WTC11 (cell line): ENCODE measurements around the gene FES. TPM values are rescaled to one million over a fixed set of nuclear protein-coding genes. Genes with fewer than 3 reads are reported as not detected.

Experiments
- ATF3 ChIP-seq: sonication (generic); formaldehyde crosslinking; conservative IDR thresholded peaks from 2 replicates; pipeline ENCODE4 v1.8.1; 2022; ENCODE audit warnings: mild to moderate bottlenecking, missing genetic modification reagents
- CREB1 ChIP-seq: sonication (generic); formaldehyde crosslinking; IDR thresholded peaks from 2 replicates; pipeline ENCODE4 v1.8.0; 2023; ENCODE audit warnings: mild to moderate bottlenecking, missing genetic modification reagents
- IRF1 ChIP-seq: sonication (generic); formaldehyde crosslinking; IDR thresholded peaks from 2 replicates; pipeline ENCODE4 v1.8.0; 2023; ENCODE audit warnings: missing genetic modification reagents
- IRF2 ChIP-seq: sonication (generic); formaldehyde crosslinking; IDR thresholded peaks from 2 replicates; pipeline ENCODE4 v1.8.0; 2022; ENCODE audit warnings: low read depth, missing genetic modification reagents, borderline replicate concordance
- JUN ChIP-seq: sonication (generic); formaldehyde crosslinking; IDR thresholded peaks from 2 replicates; pipeline ENCODE4 v1.8.0; 2023; ENCODE audit warnings: mild to moderate bottlenecking, missing genetic modification reagents
- NFE2L1 ChIP-seq: sonication (generic); formaldehyde crosslinking; IDR thresholded peaks from 2 replicates; pipeline ENCODE4 v1.8.1; 2023; ENCODE audit warnings: missing genetic modification reagents
- SMAD4 ChIP-seq: sonication (generic); formaldehyde crosslinking; IDR thresholded peaks from 2 replicates; pipeline ENCODE4 v1.8.0; 2022; ENCODE audit warnings: mild to moderate bottlenecking, missing genetic modification reagents
- TCF7 ChIP-seq: sonication (generic); formaldehyde crosslinking; IDR thresholded peaks from 2 replicates; pipeline ENCODE4 v1.8.0; 2022; ENCODE audit warnings: mild to moderate bottlenecking, low read depth, missing genetic modification reagents, moderate library complexity
- ZNF219 ChIP-seq: sonication (generic); formaldehyde crosslinking; IDR thresholded peaks from 2 replicates; pipeline ENCODE4 v1.8.0; 2023; ENCODE audit warnings: missing genetic modification reagents, mild to moderate bottlenecking, borderline replicate concordance
- ZNF423 ChIP-seq: fragments of 250-450 bp; sonication (Bioruptor Pico); IDR thresholded peaks from 2 replicates; pipeline ENCODE4 v2.1.2; 2022; ENCODE audit warnings: mild to moderate bottlenecking, moderate library complexity
- ZNF671 ChIP-seq: fragments of 250-450 bp; sonication (Bioruptor Pico); IDR thresholded peaks from 2 replicates; pipeline ENCODE4 v1.8.0; 2021; ENCODE audit warnings: mild to moderate bottlenecking
- total RNA-seq: library from RNA; stranded (reverse); gene quantifications from 3 replicates; pipeline ENCODE4 v1.2.3, GENCODE V29; 2021
- TF ChIP-seq, protein P1 (sequence below): sonication (generic); formaldehyde crosslinking; IDR thresholded peaks from 2 replicates; pipeline ENCODE4 v1.8.1; 2022; ENCODE audit warnings: low read depth, missing genetic modification reagents, borderline replicate concordance
- TF ChIP-seq, protein P2 (sequence below): sonication (generic); formaldehyde crosslinking; IDR thresholded peaks from 2 replicates; pipeline ENCODE4 v1.8.1; 2022; ENCODE audit warnings: low read depth, mild to moderate bottlenecking, moderate library complexity, missing genetic modification reagents, borderline replicate concordance
- TF ChIP-seq, protein P3 (sequence below): sonication (generic); formaldehyde crosslinking; IDR thresholded peaks from 2 replicates; pipeline ENCODE4 v1.8.1; 2023; ENCODE audit warnings: mild to moderate bottlenecking, moderate library complexity, missing genetic modification reagents
- TF ChIP-seq, protein P4 (sequence below): sonication (generic); formaldehyde crosslinking; IDR thresholded peaks from 2 replicates; pipeline ENCODE4 v1.8.0; 2022; ENCODE audit warnings: mild to moderate bottlenecking, missing genetic modification reagents
- TF ChIP-seq, protein P5 (sequence below): sonication (generic); formaldehyde crosslinking; IDR thresholded peaks from 2 replicates; pipeline ENCODE4 v1.8.0; 2023; ENCODE audit warnings: mild to moderate bottlenecking, missing genetic modification reagents
- TF ChIP-seq, protein P6 (sequence below): sonication (generic); formaldehyde crosslinking; IDR thresholded peaks from 2 replicates; pipeline ENCODE4 v1.8.1; 2022; ENCODE audit warnings: missing genetic modification reagents, borderline replicate concordance
- TF ChIP-seq, protein P7 (sequence below): sonication (generic); formaldehyde crosslinking; IDR thresholded peaks from 2 replicates; pipeline ENCODE4 v1.8.0; 2022; ENCODE audit warnings: mild to moderate bottlenecking, missing genetic modification reagents
- TF ChIP-seq, protein P8 (sequence below): sonication (generic); formaldehyde crosslinking; IDR thresholded peaks from 2 replicates; pipeline ENCODE4 v1.8.1; 2023; ENCODE audit warnings: mild to moderate bottlenecking, missing genetic modification reagents
- TF ChIP-seq, protein P9 (sequence below): fragments of 200-600 bp; IDR thresholded peaks from 2 replicates; pipeline ENCODE4 v1.8.0; 2022; ENCODE audit warnings: antibody characterized with exemption

Gene FES
- total RNA-seq, 1 experiment from 2014 or later = 10.0 TPM

DNA sequence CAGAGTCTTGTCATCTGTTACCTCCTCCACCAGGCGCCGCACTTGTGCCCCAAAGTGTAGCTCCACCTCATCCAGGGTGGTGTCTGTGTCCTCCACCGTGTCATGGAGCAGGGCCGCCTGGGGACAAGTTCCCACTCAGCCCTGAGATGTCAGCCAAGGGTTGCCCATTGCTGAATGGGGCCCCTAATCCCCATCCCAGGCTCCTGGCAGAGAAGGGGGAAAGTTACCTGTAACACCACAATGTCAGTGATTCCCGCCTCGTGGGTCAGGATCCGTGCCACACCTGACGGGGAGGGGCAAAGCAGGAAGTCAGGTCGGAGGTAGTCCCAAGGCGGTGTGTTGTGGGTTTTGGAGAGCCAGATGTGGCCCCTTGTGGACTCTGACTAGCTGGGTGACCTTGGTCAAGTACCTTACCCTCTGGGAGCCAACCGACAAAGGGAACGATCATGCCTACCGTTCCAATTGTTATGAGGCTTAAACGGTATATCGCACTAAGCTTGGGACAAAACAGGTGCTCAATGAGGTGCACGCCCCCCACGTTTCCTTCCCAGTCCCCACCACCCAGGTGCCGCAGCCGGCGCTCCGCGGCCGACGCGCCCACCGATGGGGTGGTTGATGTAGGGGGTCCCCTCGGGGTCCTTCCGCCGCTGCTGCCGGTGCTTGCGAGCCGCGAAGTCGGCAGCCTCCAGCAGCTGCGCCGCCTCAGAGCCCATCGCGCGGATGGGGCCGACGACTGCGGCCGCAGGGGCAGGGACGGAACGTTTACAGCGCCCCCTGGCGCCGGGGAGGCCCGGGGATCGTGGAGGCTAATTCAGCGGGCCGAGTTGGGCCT, 47.7 kb downstream of the FES start, which contains the start of gene HDDC3 (continued):
- TF ChIP-seq, protein P1, sequence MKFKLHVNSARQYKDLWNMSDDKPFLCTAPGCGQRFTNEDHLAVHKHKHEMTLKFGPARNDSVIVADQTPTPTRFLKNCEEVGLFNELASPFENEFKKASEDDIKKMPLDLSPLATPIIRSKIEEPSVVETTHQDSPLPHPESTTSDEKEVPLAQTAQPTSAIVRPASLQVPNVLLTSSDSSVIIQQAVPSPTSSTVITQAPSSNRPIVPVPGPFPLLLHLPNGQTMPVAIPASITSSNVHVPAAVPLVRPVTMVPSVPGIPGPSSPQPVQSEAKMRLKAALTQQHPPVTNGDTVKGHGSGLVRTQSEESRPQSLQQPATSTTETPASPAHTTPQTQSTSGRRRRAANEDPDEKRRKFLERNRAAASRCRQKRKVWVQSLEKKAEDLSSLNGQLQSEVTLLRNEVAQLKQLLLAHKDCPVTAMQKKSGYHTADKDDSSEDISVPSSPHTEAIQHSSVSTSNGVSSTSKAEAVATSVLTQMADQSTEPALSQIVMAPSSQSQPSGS (CRISPR knock-in tag) = 0 out of 2 replicates have a peak, but pooled peaks have one; percentile 18
- TF ChIP-seq, protein P2, sequence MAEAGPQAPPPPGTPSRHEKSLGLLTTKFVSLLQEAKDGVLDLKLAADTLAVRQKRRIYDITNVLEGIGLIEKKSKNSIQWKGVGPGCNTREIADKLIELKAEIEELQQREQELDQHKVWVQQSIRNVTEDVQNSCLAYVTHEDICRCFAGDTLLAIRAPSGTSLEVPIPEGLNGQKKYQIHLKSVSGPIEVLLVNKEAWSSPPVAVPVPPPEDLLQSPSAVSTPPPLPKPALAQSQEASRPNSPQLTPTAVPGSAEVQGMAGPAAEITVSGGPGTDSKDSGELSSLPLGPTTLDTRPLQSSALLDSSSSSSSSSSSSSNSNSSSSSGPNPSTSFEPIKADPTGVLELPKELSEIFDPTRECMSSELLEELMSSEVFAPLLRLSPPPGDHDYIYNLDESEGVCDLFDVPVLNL (CRISPR knock-in tag) = no peak
- TF ChIP-seq, protein P3, sequence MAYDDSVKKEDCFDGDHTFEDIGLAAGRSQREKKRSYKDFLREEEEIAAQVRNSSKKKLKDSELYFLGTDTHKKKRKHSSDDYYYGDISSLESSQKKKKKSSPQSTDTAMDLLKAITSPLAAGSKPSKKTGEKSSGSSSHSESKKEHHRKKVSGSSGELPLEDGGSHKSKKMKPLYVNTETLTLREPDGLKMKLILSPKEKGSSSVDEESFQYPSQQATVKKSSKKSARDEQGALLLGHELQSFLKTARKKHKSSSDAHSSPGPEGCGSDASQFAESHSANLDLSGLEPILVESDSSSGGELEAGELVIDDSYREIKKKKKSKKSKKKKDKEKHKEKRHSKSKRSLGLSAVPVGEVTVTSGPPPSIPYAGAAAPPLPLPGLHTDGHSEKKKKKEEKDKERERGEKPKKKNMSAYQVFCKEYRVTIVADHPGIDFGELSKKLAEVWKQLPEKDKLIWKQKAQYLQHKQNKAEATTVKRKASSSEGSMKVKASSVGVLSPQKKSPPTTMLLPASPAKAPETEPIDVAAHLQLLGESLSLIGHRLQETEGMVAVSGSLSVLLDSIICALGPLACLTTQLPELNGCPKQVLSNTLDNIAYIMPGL (CRISPR knock-in tag) = peak; percentile 100
- TF ChIP-seq CREB1 (CRISPR knock-in tag) (0 out of 2 replicates have a peak, but pooled peaks have one; percentile 77), IRF2 (CRISPR knock-in tag) (no peak), ZNF219 (CRISPR knock-in tag) (no peak), SMAD4 (no peak), ZNF671 (CRISPR knock-in tag) (no peak), IRF1 (CRISPR knock-in tag) (no peak), JUN (CRISPR knock-in tag) (no peak), TCF7 (CRISPR knock-in tag) (no peak), NFE2L1 (CRISPR knock-in tag) (no peak), ZNF423 (no peak), ATF3 (CRISPR knock-in tag) (no peak)
- TF ChIP-seq, protein P4, sequence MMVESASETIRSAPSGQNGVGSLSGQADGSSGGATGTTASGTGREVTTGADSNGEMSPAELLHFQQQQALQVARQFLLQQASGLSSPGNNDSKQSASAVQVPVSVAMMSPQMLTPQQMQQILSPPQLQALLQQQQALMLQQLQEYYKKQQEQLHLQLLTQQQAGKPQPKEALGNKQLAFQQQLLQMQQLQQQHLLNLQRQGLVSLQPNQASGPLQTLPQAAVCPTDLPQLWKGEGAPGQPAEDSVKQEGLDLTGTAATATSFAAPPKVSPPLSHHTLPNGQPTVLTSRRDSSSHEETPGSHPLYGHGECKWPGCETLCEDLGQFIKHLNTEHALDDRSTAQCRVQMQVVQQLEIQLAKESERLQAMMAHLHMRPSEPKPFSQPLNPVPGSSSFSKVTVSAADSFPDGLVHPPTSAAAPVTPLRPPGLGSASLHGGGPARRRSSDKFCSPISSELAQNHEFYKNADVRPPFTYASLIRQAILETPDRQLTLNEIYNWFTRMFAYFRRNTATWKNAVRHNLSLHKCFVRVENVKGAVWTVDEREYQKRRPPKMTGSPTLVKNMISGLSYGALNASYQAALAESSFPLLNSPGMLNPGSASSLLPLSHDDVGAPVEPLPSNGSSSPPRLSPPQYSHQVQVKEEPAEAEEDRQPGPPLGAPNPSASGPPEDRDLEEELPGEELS (CRISPR knock-in tag) = 0 out of 2 replicates have a peak, but pooled peaks have one; percentile 40
- TF ChIP-seq, protein P5, sequence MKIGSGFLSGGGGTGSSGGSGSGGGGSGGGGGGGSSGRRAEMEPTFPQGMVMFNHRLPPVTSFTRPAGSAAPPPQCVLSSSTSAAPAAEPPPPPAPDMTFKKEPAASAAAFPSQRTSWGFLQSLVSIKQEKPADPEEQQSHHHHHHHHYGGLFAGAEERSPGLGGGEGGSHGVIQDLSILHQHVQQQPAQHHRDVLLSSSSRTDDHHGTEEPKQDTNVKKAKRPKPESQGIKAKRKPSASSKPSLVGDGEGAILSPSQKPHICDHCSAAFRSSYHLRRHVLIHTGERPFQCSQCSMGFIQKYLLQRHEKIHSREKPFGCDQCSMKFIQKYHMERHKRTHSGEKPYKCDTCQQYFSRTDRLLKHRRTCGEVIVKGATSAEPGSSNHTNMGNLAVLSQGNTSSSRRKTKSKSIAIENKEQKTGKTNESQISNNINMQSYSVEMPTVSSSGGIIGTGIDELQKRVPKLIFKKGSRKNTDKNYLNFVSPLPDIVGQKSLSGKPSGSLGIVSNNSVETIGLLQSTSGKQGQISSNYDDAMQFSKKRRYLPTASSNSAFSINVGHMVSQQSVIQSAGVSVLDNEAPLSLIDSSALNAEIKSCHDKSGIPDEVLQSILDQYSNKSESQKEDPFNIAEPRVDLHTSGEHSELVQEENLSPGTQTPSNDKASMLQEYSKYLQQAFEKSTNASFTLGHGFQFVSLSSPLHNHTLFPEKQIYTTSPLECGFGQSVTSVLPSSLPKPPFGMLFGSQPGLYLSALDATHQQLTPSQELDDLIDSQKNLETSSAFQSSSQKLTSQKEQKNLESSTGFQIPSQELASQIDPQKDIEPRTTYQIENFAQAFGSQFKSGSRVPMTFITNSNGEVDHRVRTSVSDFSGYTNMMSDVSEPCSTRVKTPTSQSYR (CRISPR knock-in tag) = 0 out of 2 replicates have a peak, but pooled peaks have one; percentile 50
- TF ChIP-seq, protein P6, sequence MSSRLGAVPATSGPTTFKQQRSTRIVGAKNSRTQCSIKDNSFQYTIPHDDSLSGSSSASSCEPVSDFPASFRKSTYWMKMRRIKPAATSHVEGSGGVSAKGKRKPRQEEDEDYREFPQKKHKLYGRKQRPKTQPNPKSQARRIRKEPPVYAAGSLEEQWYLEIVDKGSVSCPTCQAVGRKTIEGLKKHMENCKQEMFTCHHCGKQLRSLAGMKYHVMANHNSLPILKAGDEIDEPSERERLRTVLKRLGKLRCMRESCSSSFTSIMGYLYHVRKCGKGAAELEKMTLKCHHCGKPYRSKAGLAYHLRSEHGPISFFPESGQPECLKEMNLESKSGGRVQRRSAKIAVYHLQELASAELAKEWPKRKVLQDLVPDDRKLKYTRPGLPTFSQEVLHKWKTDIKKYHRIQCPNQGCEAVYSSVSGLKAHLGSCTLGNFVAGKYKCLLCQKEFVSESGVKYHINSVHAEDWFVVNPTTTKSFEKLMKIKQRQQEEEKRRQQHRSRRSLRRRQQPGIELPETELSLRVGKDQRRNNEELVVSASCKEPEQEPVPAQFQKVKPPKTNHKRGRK (CRISPR knock-in tag) = no peak
- TF ChIP-seq, protein P7, sequence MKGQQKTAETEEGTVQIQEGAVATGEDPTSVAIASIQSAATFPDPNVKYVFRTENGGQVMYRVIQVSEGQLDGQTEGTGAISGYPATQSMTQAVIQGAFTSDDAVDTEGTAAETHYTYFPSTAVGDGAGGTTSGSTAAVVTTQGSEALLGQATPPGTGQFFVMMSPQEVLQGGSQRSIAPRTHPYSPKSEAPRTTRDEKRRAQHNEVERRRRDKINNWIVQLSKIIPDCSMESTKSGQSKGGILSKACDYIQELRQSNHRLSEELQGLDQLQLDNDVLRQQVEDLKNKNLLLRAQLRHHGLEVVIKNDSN (CRISPR knock-in tag) = no peak
- TF ChIP-seq, protein P8, sequence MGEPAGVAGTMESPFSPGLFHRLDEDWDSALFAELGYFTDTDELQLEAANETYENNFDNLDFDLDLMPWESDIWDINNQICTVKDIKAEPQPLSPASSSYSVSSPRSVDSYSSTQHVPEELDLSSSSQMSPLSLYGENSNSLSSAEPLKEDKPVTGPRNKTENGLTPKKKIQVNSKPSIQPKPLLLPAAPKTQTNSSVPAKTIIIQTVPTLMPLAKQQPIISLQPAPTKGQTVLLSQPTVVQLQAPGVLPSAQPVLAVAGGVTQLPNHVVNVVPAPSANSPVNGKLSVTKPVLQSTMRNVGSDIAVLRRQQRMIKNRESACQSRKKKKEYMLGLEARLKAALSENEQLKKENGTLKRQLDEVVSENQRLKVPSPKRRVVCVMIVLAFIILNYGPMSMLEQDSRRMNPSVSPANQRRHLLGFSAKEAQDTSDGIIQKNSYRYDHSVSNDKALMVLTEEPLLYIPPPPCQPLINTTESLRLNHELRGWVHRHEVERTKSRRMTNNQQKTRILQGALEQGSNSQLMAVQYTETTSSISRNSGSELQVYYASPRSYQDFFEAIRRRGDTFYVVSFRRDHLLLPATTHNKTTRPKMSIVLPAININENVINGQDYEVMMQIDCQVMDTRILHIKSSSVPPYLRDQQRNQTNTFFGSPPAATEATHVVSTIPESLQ (CRISPR knock-in tag) = no peak
- TF ChIP-seq, protein P9, sequence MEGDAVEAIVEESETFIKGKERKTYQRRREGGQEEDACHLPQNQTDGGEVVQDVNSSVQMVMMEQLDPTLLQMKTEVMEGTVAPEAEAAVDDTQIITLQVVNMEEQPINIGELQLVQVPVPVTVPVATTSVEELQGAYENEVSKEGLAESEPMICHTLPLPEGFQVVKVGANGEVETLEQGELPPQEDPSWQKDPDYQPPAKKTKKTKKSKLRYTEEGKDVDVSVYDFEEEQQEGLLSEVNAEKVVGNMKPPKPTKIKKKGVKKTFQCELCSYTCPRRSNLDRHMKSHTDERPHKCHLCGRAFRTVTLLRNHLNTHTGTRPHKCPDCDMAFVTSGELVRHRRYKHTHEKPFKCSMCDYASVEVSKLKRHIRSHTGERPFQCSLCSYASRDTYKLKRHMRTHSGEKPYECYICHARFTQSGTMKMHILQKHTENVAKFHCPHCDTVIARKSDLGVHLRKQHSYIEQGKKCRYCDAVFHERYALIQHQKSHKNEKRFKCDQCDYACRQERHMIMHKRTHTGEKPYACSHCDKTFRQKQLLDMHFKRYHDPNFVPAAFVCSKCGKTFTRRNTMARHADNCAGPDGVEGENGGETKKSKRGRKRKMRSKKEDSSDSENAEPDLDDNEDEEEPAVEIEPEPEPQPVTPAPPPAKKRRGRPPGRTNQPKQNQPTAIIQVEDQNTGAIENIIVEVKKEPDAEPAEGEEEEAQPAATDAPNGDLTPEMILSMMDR = peak; percentile 83
